HepG2 (cell line): ENCODE measurements around the gene ITIH3. TPM values are rescaled to one million over a fixed set of nuclear protein-coding genes. Genes with fewer than 3 reads are reported as not detected.
A peak's percentile ranks its signal among the peaks of the same experiment; 100 is the strongest.

Source experiments
- ATAC-seq: fragments of 200-7000 bp; cut with Tn5 transposase; 3 replicates; pipeline ENCODE4 v1.9.1; 2020; ENCODE audit warnings: mild to moderate bottlenecking, moderate library complexity
- BruUV-seq: library from RNA; stranded (reverse); fragments of 400-500 nt; replicated peaks from 2 replicates; lab custom pipeline; 2021; lab: Mats Ljungman, UMichigan
- CTCF ChIA-PET: fragments of 300-600 bp; formaldehyde crosslinking; extraction: SDS; loops from one replicate; lab custom pipeline; 2021; ENCODE audit warnings: low total read pairs, inconsistent platforms, low intra/inter-chr PET ratio; lab: Yijun Ruan, JAX
- POLR2A ChIA-PET: fragments of 350-600 bp; sonication (Branson Sonifier 250); formaldehyde crosslinking; loops from one replicate; lab custom pipeline; 2020; ENCODE audit warnings: antibody characterized with exemption, inconsistent platforms; lab: Yijun Ruan, JAX
- DNase-seq: peaks from one replicate; pipeline ENCODE4 v3.0.0-alpha.2; 2015; ENCODE audit warnings: low spot score
- FAIRE-seq: peaks from 3 replicates; lab custom pipeline; 2011; peaks lifted over from hg19 to GRCh38; lab: Jason Lieb, UNC
- H2AFZ ChIP-seq: one replicate; pipeline ENCODE4 v1.6.1; 2011; ENCODE audit warnings: low read length, inconsistent platforms
- H3K27ac ChIP-seq: fragments of 300-600 bp; 3 replicates; pipeline ENCODE4 v1.8.0; 2011; ENCODE audit warnings: mixed run types, mild to moderate bottlenecking, mixed read lengths, low read length, inconsistent platforms; ENCODE audit not compliant: insufficient read depth; ENCODE audit errors: extremely low read length
- H3K27me3 ChIP-seq, 2 experiments: fragments of 200-600 bp in 1 of 2; 2 replicates in 1 of 2; 3 replicates in 1 of 2; pipeline versions ENCODE4 v1.6.0 to v1.8.0; 2011; ENCODE audit warnings: low read length in 2 of 2, mild to moderate bottlenecking in 2 of 2, moderate library complexity in 2 of 2, inconsistent platforms in 1 of 2; ENCODE audit not compliant: insufficient read depth in 2 of 2, control insufficient read depth in 1 of 2
- H3K36me3 ChIP-seq, 2 experiments: fragments of 200-600 bp in 1 of 2; replicated peaks in 1 of 2; 2 replicates in 1 of 2; 3 replicates in 1 of 2; pipeline versions ENCODE4 v1.5.1 to v1.8.0; 2011; ENCODE audit warnings: low read length in 2 of 2, inconsistent platforms in 1 of 2; ENCODE audit not compliant: insufficient read depth in 2 of 2, control insufficient read depth in 1 of 2
- H3K4me1 ChIP-seq: 2 replicates; pipeline ENCODE4 v1.5.1; 2012; ENCODE audit warnings: low read length, inconsistent platforms; ENCODE audit not compliant: insufficient read depth
- H3K4me2 ChIP-seq: 2 replicates; pipeline ENCODE4 v1.6.0; 2011; ENCODE audit warnings: low read depth, low read length, inconsistent platforms
- H3K4me3 ChIP-seq, 3 experiments: fragments of 200-600 bp in 1 of 3; sonication (generic), shearing (Covaris generic) in 1 of 3; replicated peaks in 1 of 3; 2 replicates each; pipeline ENCODE4 v1.5.1; 2011 to 2016; ENCODE audit warnings: low read length in 3 of 3, inconsistent platforms in 2 of 3, low read depth in 2 of 3, mild to moderate bottlenecking in 2 of 3, control low read depth in 1 of 3, mixed read lengths in 1 of 3; ENCODE audit not compliant: insufficient read depth in 1 of 3
- H3K79me2 ChIP-seq: one replicate; pipeline ENCODE4 v1.6.1; 2011; ENCODE audit warnings: low read length, inconsistent platforms; ENCODE audit not compliant: insufficient read depth
- H3K9ac ChIP-seq: 2 replicates; pipeline ENCODE4 v1.6.0; 2011; ENCODE audit warnings: mild to moderate bottlenecking, low read depth, low read length, inconsistent platforms; ENCODE audit not compliant: insufficient read depth
- H3K9me3 ChIP-seq: 2 replicates; pipeline ENCODE4 v1.5.1; 2012; ENCODE audit warnings: mild to moderate bottlenecking, low read length
- H4K20me1 ChIP-seq: 2 replicates; pipeline ENCODE4 v1.6.0; 2011; ENCODE audit warnings: inconsistent platforms, mild to moderate bottlenecking, low read length, moderate library complexity; ENCODE audit not compliant: insufficient read depth
- NFIC ChIP-seq: IDR thresholded peaks from 2 replicates; pipeline ENCODE4 v1.6.1; 2012; ENCODE audit warnings: mild to moderate bottlenecking, low read length, inconsistent platforms
- RAD21 ChIP-seq: fragments of 450-650 bp; formaldehyde crosslinking; IDR thresholded peaks from 2 replicates; pipeline ENCODE4 v1.5.0; 2020; ENCODE audit warnings: mild to moderate bottlenecking
- SSRP1 ChIP-seq: IDR thresholded peaks from 2 replicates; pipeline ENCODE4 v1.6.1; 2016; ENCODE audit warnings: control low read depth
- ZBTB1 ChIP-seq: sonication (generic); formaldehyde crosslinking; IDR thresholded peaks from 2 replicates; pipeline ENCODE4 v1.4.0; 2020; ENCODE audit warnings: missing genetic modification reagents, borderline replicate concordance
- ZFYVE20 ChIP-seq: sonication (generic); formaldehyde crosslinking; IDR thresholded peaks from 2 replicates; pipeline ENCODE4 v1.8.0; 2023; ENCODE audit warnings: low read depth, mild to moderate bottlenecking, moderate library complexity, missing genetic modification reagents, borderline replicate concordance
- ZNF703 ChIP-seq: sonication (generic); formaldehyde crosslinking; IDR thresholded peaks from 2 replicates; pipeline ENCODE4 v1.5.1; 2020; ENCODE audit warnings: missing genetic modification reagents, mild to moderate bottlenecking, moderate library complexity, borderline replicate concordance
- ZNF878 ChIP-seq: sonication (generic); formaldehyde crosslinking; IDR thresholded peaks from 2 replicates; pipeline ENCODE4 v1.8.1; 2023; ENCODE audit warnings: mild to moderate bottlenecking, missing genetic modification reagents, moderate library complexity
- WGBS: methylation state at CpG from one replicate; pipeline ENCODE4 v1.1.6; 2017; ENCODE audit warnings: low lambda C conversion rate; 5-methylcytosine and 5-hydroxymethylcytosine counted together
- in situ Hi-C: cut with HindIII; loops from 2 replicates; pipeline ENCODE4 v1.10.0; 2017; ENCODE audit warnings: low pct_unique_long_range_greater_than_20kb; ENCODE audit not compliant: extremely low pct_ligation_motif_present
- intact Hi-C: fragments of 100-400 bp; cut with micrococcal nuclease; formaldehyde crosslinking; loops from one replicate; pipeline ENCODE4 v1.10.0; 2022; ENCODE audit not compliant: unreplicated experiment
- polyA plus RNA-seq, 8 experiments: library from polyadenylated mRNA; depleted of rRNA in 3 of 8; stranded (reverse) in 7 of 8; unstranded in 1 of 8; fragments of >200 nt; fragmentation: Illumina TruSeq in 4 of 8; extraction: Trizol in 4 of 8; gene quantifications; 2 replicates each; pipeline versions ENCODE4 v1.2.1 to v1.2.3, GENCODE V29; 2011 to 2016; ENCODE audit warnings: low read depth in 4 of 8, missing spikeins in 1 of 8, mixed read lengths in 1 of 8; ENCODE audit not compliant: insufficient read depth in 1 of 8
- total RNA-seq, 5 experiments: library from RNA; depleted of rRNA; stranded (reverse); fragments of >200 nt; fragmentation: Illumina TruSeq; extraction: Trizol; gene quantifications; 2 replicates each; pipeline ENCODE4 v1.2.3, GENCODE V29; 2016; ENCODE audit warnings: low read depth in 1 of 5
- TF ChIP-seq, protein P1 (sequence below): sonication (generic); formaldehyde crosslinking; IDR thresholded peaks from 2 replicates; pipeline ENCODE4 v1.5.1; 2020; ENCODE audit warnings: mild to moderate bottlenecking, missing genetic modification reagents, moderate library complexity
- TF ChIP-seq, protein P2 (sequence below): sonication (generic); formaldehyde crosslinking; IDR thresholded peaks from 2 replicates; pipeline ENCODE4 v1.4.0; 2020; ENCODE audit warnings: missing genetic modification reagents, low read depth, mild to moderate bottlenecking, borderline replicate concordance
- TF ChIP-seq, protein P3 (sequence below): fragments of 450-650 bp; IDR thresholded peaks from 2 replicates; pipeline ENCODE4 v1.6.1; 2016

Gene ITIH3
- total and polyA plus RNA-seq, 2 of the 13 experiments (the other 11 are each of a cell fraction or from before 2014, with no cell fraction given), result 105 to 632 TPM

DNA sequence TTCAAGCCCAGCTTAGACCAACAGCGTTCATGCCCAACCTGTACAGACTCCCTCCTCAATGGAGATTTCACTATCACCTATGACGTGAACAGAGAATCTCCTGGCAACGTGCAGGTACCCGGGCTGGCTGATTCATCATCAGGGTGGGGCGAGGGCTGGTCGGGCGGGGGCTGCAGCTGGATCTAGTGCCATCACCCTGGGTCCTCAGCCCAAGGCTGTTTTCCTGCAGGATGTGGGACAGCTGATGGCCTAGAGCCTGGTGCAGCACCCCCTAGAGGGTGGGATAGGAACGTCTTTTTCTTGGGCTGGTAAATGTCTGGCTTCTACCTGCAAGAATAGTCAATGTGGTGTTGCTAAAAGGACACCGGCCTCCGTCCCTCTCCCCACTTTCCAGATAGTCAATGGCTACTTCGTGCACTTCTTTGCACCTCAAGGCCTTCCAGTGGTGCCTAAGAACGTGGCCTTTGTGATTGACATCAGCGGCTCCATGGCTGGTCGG, 4.4 kb downstream of the ITIH3 start (continued):
- TF ChIP-seq, protein P1, sequence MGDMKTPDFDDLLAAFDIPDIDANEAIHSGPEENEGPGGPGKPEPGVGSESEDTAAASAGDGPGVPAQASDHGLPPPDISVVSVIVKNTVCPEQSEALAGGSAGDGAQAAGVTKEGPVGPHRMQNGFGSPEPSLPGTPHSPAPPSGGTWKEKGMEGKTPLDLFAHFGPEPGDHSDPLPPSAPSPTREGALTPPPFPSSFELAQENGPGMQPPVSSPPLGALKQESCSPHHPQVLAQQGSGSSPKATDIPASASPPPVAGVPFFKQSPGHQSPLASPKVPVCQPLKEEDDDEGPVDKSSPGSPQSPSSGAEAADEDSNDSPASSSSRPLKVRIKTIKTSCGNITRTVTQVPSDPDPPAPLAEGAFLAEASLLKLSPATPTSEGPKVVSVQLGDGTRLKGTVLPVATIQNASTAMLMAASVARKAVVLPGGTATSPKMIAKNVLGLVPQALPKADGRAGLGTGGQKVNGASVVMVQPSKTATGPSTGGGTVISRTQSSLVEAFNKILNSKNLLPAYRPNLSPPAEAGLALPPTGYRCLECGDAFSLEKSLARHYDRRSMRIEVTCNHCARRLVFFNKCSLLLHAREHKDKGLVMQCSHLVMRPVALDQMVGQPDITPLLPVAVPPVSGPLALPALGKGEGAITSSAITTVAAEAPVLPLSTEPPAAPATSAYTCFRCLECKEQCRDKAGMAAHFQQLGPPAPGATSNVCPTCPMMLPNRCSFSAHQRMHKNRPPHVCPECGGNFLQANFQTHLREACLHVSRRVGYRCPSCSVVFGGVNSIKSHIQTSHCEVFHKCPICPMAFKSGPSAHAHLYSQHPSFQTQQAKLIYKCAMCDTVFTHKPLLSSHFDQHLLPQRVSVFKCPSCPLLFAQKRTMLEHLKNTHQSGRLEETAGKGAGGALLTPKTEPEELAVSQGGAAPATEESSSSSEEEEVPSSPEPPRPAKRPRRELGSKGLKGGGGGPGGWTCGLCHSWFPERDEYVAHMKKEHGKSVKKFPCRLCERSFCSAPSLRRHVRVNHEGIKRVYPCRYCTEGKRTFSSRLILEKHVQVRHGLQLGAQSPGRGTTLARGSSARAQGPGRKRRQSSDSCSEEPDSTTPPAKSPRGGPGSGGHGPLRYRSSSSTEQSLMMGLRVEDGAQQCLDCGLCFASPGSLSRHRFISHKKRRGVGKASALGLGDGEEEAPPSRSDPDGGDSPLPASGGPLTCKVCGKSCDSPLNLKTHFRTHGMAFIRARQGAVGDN (CRISPR knock-in tag), result peak; percentile 52; the same call in 1 of the 2 replicates
- TF ChIP-seq, protein P2, sequence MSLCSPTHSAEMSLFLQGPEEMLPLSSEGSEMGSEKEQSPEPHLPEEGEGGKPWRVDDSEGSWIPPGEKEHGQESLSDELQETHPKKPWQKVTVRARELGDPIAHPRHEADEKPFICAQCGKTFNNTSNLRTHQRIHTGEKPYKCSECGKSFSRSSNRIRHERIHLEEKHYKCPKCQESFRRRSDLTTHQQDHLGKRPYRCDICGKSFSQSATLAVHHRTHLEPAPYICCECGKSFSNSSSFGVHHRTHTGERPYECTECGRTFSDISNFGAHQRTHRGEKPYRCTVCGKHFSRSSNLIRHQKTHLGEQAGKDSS, result 0 out of 2 replicates have a peak, but pooled peaks have one; percentile 24
- TF ChIP-seq SSRP1 (CRISPR knock-in tag) (peak; percentile 75; the same call in 1 of the 2 replicates), RAD21 (CRISPR knock-in tag) (peak; percentile 55; the same call in 1 of the 2 replicates), NFIC (no peak)

DNA sequence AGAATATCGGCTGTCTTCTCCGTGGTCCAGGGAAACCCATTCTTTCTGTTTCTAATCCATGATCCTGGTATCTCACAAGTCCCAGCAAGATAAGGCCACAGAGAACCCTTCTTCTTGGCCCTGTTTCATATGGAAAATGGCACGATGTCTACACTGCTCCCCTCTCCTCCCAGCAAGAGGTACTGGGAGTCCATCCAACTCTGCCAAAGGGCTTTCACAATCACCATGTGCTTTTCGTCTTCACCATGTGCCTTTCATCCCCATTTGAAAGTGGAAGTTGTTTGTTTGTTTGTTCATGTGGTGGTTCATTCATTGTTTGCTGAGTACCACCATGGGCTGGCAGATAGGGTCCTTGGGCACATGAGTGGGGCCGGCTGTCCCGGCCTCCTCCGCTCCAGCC, 5.5 kb downstream of the ITIH3 start:
- no peak overlapping the region for H3K4me2 ChIP-seq
- H3K27ac ChIP-seq, result no peak overlapping the region
- H3K27me3 ChIP-seq, result no peaks in the 10 kb centered on the region
- ChIA-PET CTCF (interaction anchor here (2.2 kb wide), 1 partner anchor 57 kb away, joined by 29 read pairs; no protein-coding TSS in a partner anchor), POLR2A (interaction anchor here (1.0 to 10.9 kb wide), 4 partner anchors 9 to 21 kb away, joined by 3 to 466 read pairs (median 6); partner anchors contain the start of genes ITIH1 and NEK4)
- peaks cover 35 to 74% of the 10 kb centered on the region in 2 experiments for H3K36me3 ChIP-seq
- H2AFZ ChIP-seq, result no peak overlapping the region
- in situ Hi-C loops, result no loop called here
- no peak overlapping the region for H3K4me3 ChIP-seq
- H3K9ac ChIP-seq, result no peak overlapping the region
- no TSS peak for BruUV-seq
- H3K4me1 ChIP-seq, result peaks cover 40% of the 10 kb centered on the region
- no peak for ATAC-seq
- peaks cover 4% of the 10 kb centered on the region for H3K79me2 ChIP-seq
- intact Hi-C loops, result no loop called here
- no peak for FAIRE-seq
- 94% methylated on average over 7 of the region's 7 CpGs for WGBS
- no peak for TF ChIP-seq ZNF703 (CRISPR knock-in tag)
- TF ChIP-seq ZNF878 (CRISPR knock-in tag), result no peak
- TF ChIP-seq ZFYVE20 (CRISPR knock-in tag), result no peak
- TF ChIP-seq, protein P3, sequence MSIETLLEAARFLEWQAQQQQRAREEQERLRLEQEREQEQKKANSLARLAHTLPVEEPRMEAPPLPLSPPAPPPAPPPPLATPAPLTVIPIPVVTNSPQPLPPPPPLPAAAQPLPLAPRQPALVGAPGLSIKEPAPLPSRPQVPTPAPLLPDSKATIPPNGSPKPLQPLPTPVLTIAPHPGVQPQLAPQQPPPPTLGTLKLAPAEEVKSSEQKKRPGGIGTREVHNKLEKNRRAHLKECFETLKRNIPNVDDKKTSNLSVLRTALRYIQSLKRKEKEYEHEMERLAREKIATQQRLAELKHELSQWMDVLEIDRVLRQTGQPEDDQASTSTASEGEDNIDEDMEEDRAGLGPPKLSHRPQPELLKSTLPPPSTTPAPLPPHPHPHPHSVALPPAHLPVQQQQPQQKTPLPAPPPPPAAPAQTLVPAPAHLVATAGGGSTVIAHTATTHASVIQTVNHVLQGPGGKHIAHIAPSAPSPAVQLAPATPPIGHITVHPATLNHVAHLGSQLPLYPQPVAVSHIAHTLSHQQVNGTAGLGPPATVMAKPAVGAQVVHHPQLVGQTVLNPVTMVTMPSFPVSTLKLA, result peak; percentile 100
- no peak for TF ChIP-seq ZBTB1 (CRISPR knock-in tag)
- TF ChIP-seq, all 625 proteins: peak for 1
- Histone ChIP-seq H4K20me1 (no peaks in the 10 kb centered on the region), H3K9me3 (no peaks in the 10 kb centered on the region)
- no peak for DNase-seq
